HCT116 (cell line): ENCODE data around the gene SEM1. TPM values are rescaled to one million over a fixed set of nuclear protein-coding genes. Genes with fewer than 3 reads are reported as not detected.

ENCODE experiments used
- ATAC-seq: fragments of 200-7000 bp; cut with Tn5 transposase; 2 replicates; pipeline ENCODE4 v1.9.1; 2020; ENCODE audit warnings: mild to moderate bottlenecking, moderate library complexity
- BruUV-seq: library from RNA; stranded (reverse); fragments of 400-500 nt; replicated peaks from 2 replicates; lab custom pipeline; 2021; lab: Mats Ljungman, UMichigan
- CTCF ChIA-PET: fragments of 300-600 bp; sonication (Branson Sonifier 250); formaldehyde crosslinking; loops from one replicate; lab custom pipeline; 2021; ENCODE audit warnings: antibody characterized with exemption; lab: Charles Lee
- POLR2A ChIA-PET: fragments of 300-600, 350-600 bp; sonication (Branson Sonifier 250); formaldehyde crosslinking; loops from one replicate; lab custom pipeline; 2021; ENCODE audit warnings: antibody characterized with exemption; lab: Charles Lee
- RAD21 ChIA-PET, 2 experiments: fragments of 300-600 bp; sonication (Branson Sonifier 250); formaldehyde crosslinking; loops; one replicate each; lab custom pipeline; 2023; ENCODE audit warnings: low total read pairs in 2 of 2; ENCODE audit not compliant: uncharacterized antibody in 2 of 2, unreplicated experiment in 2 of 2, low non-redundant PET in 1 of 2; lab: Charles Lee
- DNase-seq: peaks from one replicate; pipeline ENCODE4 v3.0.0-alpha.2; 2010; ENCODE audit warnings: low read depth, low spot score
- H2AFZ ChIP-seq: fragments of 200-600 bp; shearing (Covaris generic), sonication (generic); 2 replicates; pipeline ENCODE4 v1.6.1; 2017; ENCODE audit warnings: low read depth, mixed run types, mixed read lengths, antibody characterized with exemption, low read length; ENCODE audit not compliant: poor library complexity, severe bottlenecking
- H3K27ac ChIP-seq: 2 replicates; pipeline ENCODE4 v1.5.1; 2012; ENCODE audit warnings: low read depth, low read length
- H3K27me3 ChIP-seq: fragments of 200-600 bp; sonication (generic); 2 replicates; pipeline ENCODE4 v1.6.1; 2016; ENCODE audit warnings: mixed run types, low read length, mixed read lengths; ENCODE audit not compliant: insufficient read depth
- H3K36me3 ChIP-seq, 2 experiments: fragments of 200-500 bp in 1 of 2; fragments of 200-600 bp in 1 of 2; sonication (Bioruptor generic) in 1 of 2; sonication (generic) in 1 of 2; 2 replicates each; pipeline versions ENCODE4 v1.5.1 to v1.6.1; 2014 to 2016; ENCODE audit warnings: low read length in 2 of 2, inconsistent platforms in 1 of 2, mixed read lengths in 1 of 2, mixed run types in 1 of 2; ENCODE audit not compliant: insufficient read depth in 2 of 2, control insufficient read depth in 1 of 2
- H3K4me1 ChIP-seq, 2 experiments: fragments of 200-600 bp in 1 of 2; sonication (generic) in 1 of 2; 2 replicates each; pipeline versions ENCODE4 v1.5.1 to v1.6.1; 2012 to 2017; ENCODE audit warnings: low read length in 2 of 2, inconsistent platforms in 1 of 2, mild to moderate bottlenecking in 1 of 2, mixed read lengths in 1 of 2, mixed run types in 1 of 2, moderate library complexity in 1 of 2; ENCODE audit not compliant: insufficient read depth in 2 of 2, control insufficient read depth in 1 of 2
- H3K4me2 ChIP-seq: fragments of 200-600 bp; sonication (generic); 2 replicates; pipeline ENCODE4 v1.6.1; 2017; ENCODE audit warnings: mixed run types, low read length, mixed read lengths
- H3K4me3 ChIP-seq, 2 experiments: fragments of 200-600 bp in 1 of 2; sonication (generic) in 1 of 2; replicated peaks in 1 of 2; 2 replicates each; pipeline ENCODE4 v1.5.1; 2011 to 2016; ENCODE audit warnings: low read length in 2 of 2, control low read depth in 1 of 2, low read depth in 1 of 2, mild to moderate bottlenecking in 1 of 2, mixed read lengths in 1 of 2, mixed run types in 1 of 2
- H3K79me2 ChIP-seq: fragments of 200-600 bp; sonication (generic); 2 replicates; pipeline ENCODE4 v1.6.1; 2017; ENCODE audit warnings: mild to moderate bottlenecking, mixed run types, low read length, moderate library complexity, mixed read lengths; ENCODE audit not compliant: insufficient read depth
- H3K9ac ChIP-seq: fragments of 200-600 bp; sonication (generic); 2 replicates; pipeline ENCODE4 v1.6.1; 2016; ENCODE audit warnings: low read length, mixed read lengths
- H3K9me2 ChIP-seq: fragments of 200-600 bp; sonication (generic), shearing (Covaris generic); 2 replicates; pipeline ENCODE4 v1.6.1; 2017; ENCODE audit warnings: mixed run types, mild to moderate bottlenecking, moderate library complexity; ENCODE audit not compliant: insufficient read depth
- H3K9me3 ChIP-seq, 2 experiments: fragments of 200-500 bp in 1 of 2; fragments of 200-600 bp in 1 of 2; sonication (Bioruptor generic) in 1 of 2; sonication (generic) in 1 of 2; 2 replicates each; pipeline ENCODE4 v1.6.1; 2014 to 2017; ENCODE audit warnings: low read length in 2 of 2, mixed read lengths in 2 of 2, inconsistent platforms in 1 of 2, low read depth in 1 of 2, mild to moderate bottlenecking in 1 of 2, mixed run types in 1 of 2, moderate library complexity in 1 of 2; ENCODE audit not compliant: control insufficient read depth in 1 of 2, insufficient read depth in 1 of 2
- H4K20me1 ChIP-seq: fragments of 200-600 bp; sonication (generic), shearing (Covaris generic); 2 replicates; pipeline ENCODE4 v1.6.1; 2017; ENCODE audit warnings: mixed run types, mild to moderate bottlenecking, moderate library complexity; ENCODE audit not compliant: insufficient read depth
- CEBPB ChIP-seq: IDR thresholded peaks from 2 replicates; pipeline ENCODE4 v1.6.1; 2012; ENCODE audit warnings: low read depth
- CTCF ChIP-seq, 3 experiments: fragments of 200-600 bp in 1 of 3; sonication (generic) in 1 of 3; IDR thresholded peaks in 2 of 3; conservative IDR thresholded peaks in 1 of 3; 2 replicates each; pipeline ENCODE4 v1.5.1; 2012 to 2017; ENCODE audit warnings: low read depth in 2 of 3, low read length in 2 of 3, antibody characterized with exemption in 1 of 3, borderline replicate concordance in 1 of 3, control low read depth in 1 of 3, mild to moderate bottlenecking in 1 of 3, mixed read lengths in 1 of 3, mixed run types in 1 of 3, moderate library complexity in 1 of 3; ENCODE audit not compliant: insufficient read depth in 1 of 3
- EGR1 ChIP-seq: IDR thresholded peaks from 2 replicates; pipeline ENCODE4 v1.6.1; 2012; ENCODE audit warnings: low read depth
- JUND ChIP-seq: IDR thresholded peaks from 2 replicates; pipeline ENCODE4 v1.6.1; 2012
- POLR2A ChIP-seq: IDR thresholded peaks from 2 replicates; pipeline ENCODE4 v1.7.0; 2011; ENCODE audit warnings: borderline replicate concordance; ENCODE audit not compliant: insufficient read depth, insufficient read length; ENCODE audit errors: extremely low read depth
- RAD21 ChIP-seq: IDR thresholded peaks from 2 replicates; pipeline ENCODE4 v1.6.1; 2012; ENCODE audit warnings: low read depth, mild to moderate bottlenecking
- SRF ChIP-seq: IDR thresholded peaks from 2 replicates; pipeline ENCODE4 v1.6.1; 2012; ENCODE audit warnings: low read depth
- ZFX ChIP-seq: fragments of 450-650 bp; IDR thresholded peaks from 2 replicates; pipeline ENCODE4 v1.6.1; 2017
- ZNF274 ChIP-seq: fragments of 200-500 bp; sonication (Bioruptor generic); IDR thresholded peaks from 2 replicates; pipeline ENCODE4 v1.6.1; 2014; ENCODE audit warnings: mild to moderate bottlenecking, low read depth, low read length, inconsistent platforms
- intact Hi-C: fragments of 100-400 bp; cut with micrococcal nuclease; formaldehyde crosslinking; loops from 2 replicates; pipeline ENCODE4 v1.10.0; 2022
- total RNA-seq: library from RNA; stranded (reverse); gene quantifications from one replicate; pipeline ENCODE4 v1.2.1, GENCODE V29; 2021; ENCODE audit not compliant: unreplicated experiment

SEM1 gene
- total RNA-seq, 1 experiment from 2014 or later = 45.7 TPM

GRCh38 chr7:96729820-96730219, 20.2 kb upstream of the SEM1 start:
- no peak overlapping the region for H3K27ac ChIP-seq
- H3K36me3 ChIP-seq = no peaks in the 10 kb centered on the region
- ChIA-PET POLR2A (no interaction called here), CTCF (no interaction called here), RAD21 (no interaction called here)
- intact Hi-C loops = no loop called here
- BruUV-seq = no TSS peak
- DNase-seq (no peak), ATAC-seq (no peak)
- H3K4me2 ChIP-seq = no peak overlapping the region
- no peak overlapping the region for H3K9ac ChIP-seq
- peaks cover 15% of the 10 kb centered on the region for H3K27me3 ChIP-seq
- H3K9me3 ChIP-seq = no peaks in the 10 kb centered on the region
- no peak for TF ChIP-seq EGR1
- H3K79me2 ChIP-seq = no peaks in the 10 kb centered on the region
- H3K9me2 ChIP-seq = no peaks in the 10 kb centered on the region
- no peaks in the 10 kb centered on the region for H3K4me1 ChIP-seq
- H2AFZ ChIP-seq = no peak overlapping the region
- H4K20me1 ChIP-seq = no peaks in the 10 kb centered on the region
- no peak overlapping the region for H3K4me3 ChIP-seq

GRCh38 chr7:96728139-96728538, 18.5 kb upstream of the SEM1 start:
- Histone ChIP-seq H3K9ac (no peak overlapping the region), H3K27me3 (peaks cover 4% of the 10 kb centered on the region), H3K27ac (no peak overlapping the region), H3K9me2 (no peaks in the 10 kb centered on the region), H4K20me1 (no peaks in the 10 kb centered on the region), H3K9me3 (no peaks in the 10 kb centered on the region), H3K4me2 (no peak overlapping the region), H3K79me2 (no peaks in the 10 kb centered on the region), H3K4me3 (no peak overlapping the region), H2AFZ (no peak overlapping the region), H3K36me3 (no peaks in the 10 kb centered on the region), H3K4me1 (no peaks in the 10 kb centered on the region)
- POLR2A ChIA-PET = no interaction called here
- no peak for TF ChIP-seq POLR2A
- ATAC-seq (no peak), DNase-seq (no peak)
- RAD21 ChIA-PET = no interaction called here
- CTCF ChIA-PET = no interaction called here
- no TSS peak for BruUV-seq
- intact Hi-C loops = no loop called here

- TF ChIP-seq ZNF274 = no peak
- TF ChIP-seq ZFX = no peak
- no peak for TF ChIP-seq RAD21
- no peak for TF ChIP-seq CEBPB
- TF ChIP-seq CTCF (IDR thresholded peaks at IDR 0.05 in 2 of 3, conservative IDR thresholded peaks at IDR 0.05 in 1 of 3; ENCODE audit: borderline replicate concordance in 1 of 3, insufficient read depth in 1 of 3, low read depth in 2 of 3, low read length in 2 of 3) = no peak
- TF ChIP-seq JUND = no peak
- TF ChIP-seq SRF = no peak
- TF ChIP-seq POLR2A = no peak
- H3K36me3 ChIP-seq = no peaks in the 10 kb centered on the region
- no peak overlapping the region for H2AFZ ChIP-seq
- CTCF ChIA-PET = no interaction called here
- RAD21 ChIA-PET = no interaction called here
- ATAC-seq = no peak
- peaks cover under 1% of the 10 kb centered on the region; the same call in 1 of the 2 replicates for H3K27me3 ChIP-seq
- H3K79me2 ChIP-seq = no peaks in the 10 kb centered on the region
- intact Hi-C loops = no loop called here
- POLR2A ChIA-PET = no interaction called here
- no TSS peak for BruUV-seq
- no peak overlapping the region for H3K27ac ChIP-seq
- H3K9me3 ChIP-seq = no peaks in the 10 kb centered on the region
- no peaks in the 10 kb centered on the region for H4K20me1 ChIP-seq
- H3K9me2 ChIP-seq = no peaks in the 10 kb centered on the region
- no peak overlapping the region for H3K9ac ChIP-seq
- no peak overlapping the region for H3K4me3 ChIP-seq
- DNase-seq = no peak
- no peak overlapping the region for H3K4me2 ChIP-seq
- no peaks in the 10 kb centered on the region for H3K4me1 ChIP-seq
Measured at GRCh38 chr7:96727534-96728088, 18.0 kb upstream of the SEM1 start.
